ENCODE data around the gene CCR6. TPM values are rescaled to one million over a fixed set of nuclear protein-coding genes. Genes with fewer than 3 reads are reported as not detected.
A peak's percentile ranks its signal among the peaks of the same experiment; 100 is the strongest.

CCR6 gene
- total RNA-seq, 6 experiments from 2014 or later, result 0.06 to 0.58 (median 0.12) TPM; not detected in 3

GRCh38 chr6:167116109-167116837, 6.6 kb upstream of the CCR6 start:
- Histone ChIP-seq H3K4me3 (no peak overlapping the region), H3K36me3 (no peaks in the 10 kb centered on the region), H3K27me3 (no peaks in the 10 kb centered on the region), H3K9me3 (no peaks in the 10 kb centered on the region), H3K4me1 (no peaks in the 10 kb centered on the region), H3K27ac (no peak overlapping the region)
- intact Hi-C loops (cut with DNase I), result no loop called here
- DNase-seq (no peak), ATAC-seq (peak in 2 of 4 donors; percentile 34)
- 72% methylated on average over 16 of the region's 25 CpGs for WGBS (ENCODE audit: insufficient coverage, low coverage, low lambda C conversion rate, missing lambda C conversion rate)
- no peak for TF ChIP-seq POLR2A (IDR thresholded peaks at IDR 0.05)
- no peak for TF ChIP-seq CTCF (IDR thresholded peaks at IDR 0.05)

DNA sequence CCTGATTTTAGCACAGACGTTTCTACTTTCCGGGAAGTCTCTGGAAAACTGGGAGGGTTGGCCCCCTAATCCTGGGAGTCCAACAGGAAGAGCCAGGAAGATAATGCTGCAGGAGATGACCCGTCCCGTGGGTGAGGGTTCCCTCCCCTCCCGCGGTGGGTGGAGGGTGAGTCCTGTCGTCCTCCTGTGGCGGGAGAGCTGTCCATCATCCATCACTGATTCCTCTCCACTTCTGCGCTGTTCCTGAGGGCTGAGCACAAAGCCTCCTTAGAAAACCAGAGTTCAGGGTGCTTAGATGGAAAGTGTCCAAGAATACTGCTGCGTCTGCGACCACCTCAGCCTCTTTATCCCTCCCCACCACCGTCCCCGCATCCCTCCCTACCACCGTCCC, 6.1 kb upstream of the CCR6 start:
- H3K4me3 ChIP-seq, result no peak overlapping the region
- intact Hi-C loops (cut with DNase I), result no loop called here
- H3K4me1 ChIP-seq, result no peaks in the 10 kb centered on the region
- H3K9me3 ChIP-seq, result no peaks in the 10 kb centered on the region
- TF ChIP-seq CTCF (IDR thresholded peaks at IDR 0.05) (no peak), POLR2A (IDR thresholded peaks at IDR 0.05) (no peak)
- no peaks in the 10 kb centered on the region for H3K27me3 ChIP-seq
- no peak for DNase-seq
- H3K27ac ChIP-seq, result no peak overlapping the region
- no peak for ATAC-seq
- 81% methylated on average over 6 of the region's 14 CpGs for WGBS (ENCODE audit: insufficient coverage, low coverage, low lambda C conversion rate, missing lambda C conversion rate)
- H3K36me3 ChIP-seq, result no peaks in the 10 kb centered on the region

DNA sequence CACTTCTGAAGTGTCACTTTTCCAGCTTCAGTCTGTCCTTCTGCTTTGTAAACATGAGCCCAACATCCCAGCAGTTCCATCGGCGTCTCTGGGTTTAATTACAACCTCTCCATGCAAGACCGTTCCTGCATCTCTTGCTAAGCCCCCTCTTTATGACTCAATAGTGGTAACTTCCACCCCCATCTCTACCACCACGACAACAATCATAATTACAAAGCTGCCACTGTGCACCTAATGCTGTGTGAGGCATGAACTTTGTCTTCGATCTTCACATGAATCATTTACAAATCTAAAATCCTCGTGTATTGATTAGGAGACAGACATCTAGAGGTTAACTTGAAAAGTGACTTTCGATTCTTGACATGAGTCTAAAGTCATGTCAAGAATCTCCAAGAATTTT, 4.9 kb upstream of the CCR6 start:
- Histone ChIP-seq H3K27me3 (no peaks in the 10 kb centered on the region), H3K27ac (no peak overlapping the region), H3K4me1 (peaks cover 0 to 5% (median 1%) of the 10 kb centered on the region in 4 donors), H3K4me3 (no peak overlapping the region), H3K36me3 (no peaks in the 10 kb centered on the region), H3K9me3 (no peaks in the 10 kb centered on the region)
- ATAC-seq (no peak), DNase-seq (no peak)
- TF ChIP-seq POLR2A (IDR thresholded peaks at IDR 0.05) (no peak), CTCF (IDR thresholded peaks at IDR 0.05) (no peak)
- intact Hi-C loops (cut with DNase I), result no loop called here
- 61% methylated on average over 7 of the region's 7 CpGs for WGBS (ENCODE audit: insufficient coverage, low coverage, low lambda C conversion rate, missing lambda C conversion rate)

- TF ChIP-seq CTCF (IDR thresholded peaks at IDR 0.05) (no peak), POLR2A (IDR thresholded peaks at IDR 0.05) (no peak)
- Histone ChIP-seq H3K27me3 (no peaks in the 10 kb centered on the region), H3K36me3 (no peaks in the 10 kb centered on the region), H3K27ac (no peak overlapping the region), H3K4me3 (no peak overlapping the region), H3K9me3 (no peaks in the 10 kb centered on the region), H3K4me1 (peaks cover 0 to 12% (median 3%) of the 10 kb centered on the region in 4 donors)
- WGBS (ENCODE audit: insufficient coverage, low coverage, low lambda C conversion rate, missing lambda C conversion rate), result 70% methylated on average over 6 of the region's 12 CpGs
- ATAC-seq (no peak), DNase-seq (no peak)
- intact Hi-C loops (cut with DNase I), result no loop called here
Measured at GRCh38 chr6:167118839-167119238, 4.1 kb upstream of the CCR6 start.
